HFF-Myc (cell line): ENCODE results near the gene TPRG1.

Experiments used
- DNase-seq: peaks from one replicate; pipeline ENCODE4 v3.0.0-alpha.2; 2011; ENCODE audit warnings: low read depth; ENCODE audit errors: extremely low read depth
- H3K4me3 ChIP-seq: replicated peaks from 2 replicates; pipeline ENCODE4 v1.5.1; 2011; ENCODE audit warnings: low read depth, mild to moderate bottlenecking, control low read depth, low read length
- CTCF ChIP-seq: IDR thresholded peaks from 2 replicates; pipeline ENCODE4 v1.5.1; 2012; ENCODE audit warnings: mild to moderate bottlenecking, low read depth, low read length, control low read depth; ENCODE audit errors: missing control alignments

Gene TPRG1

GRCh38 chr3:189278221-189278620 lies 106.5 kb downstream of the TPRG1 start:
- H3K4me3 ChIP-seq, result no peak overlapping the region
- no peak for TF ChIP-seq CTCF
- no peak for DNase-seq

- DNase-seq, result no peak
- TF ChIP-seq CTCF, result no peak
- H3K4me3 ChIP-seq, result no peak overlapping the region
Observed at GRCh38 chr3:189282189-189282588, 110.4 kb downstream of the TPRG1 start.

GRCh38 chr3:189282741-189283140 lies 111.0 kb downstream of the TPRG1 start:
- no peak for DNase-seq
- TF ChIP-seq CTCF, result no peak
- H3K4me3 ChIP-seq, result no peak overlapping the region

GRCh38 chr3:189286188-189286587 lies 114.4 kb downstream of the TPRG1 start:
- TF ChIP-seq CTCF, result no peak

GRCh38 chr3:189286916-189287315 lies 115.1 kb downstream of the TPRG1 start:
- no peak for DNase-seq
- TF ChIP-seq CTCF, result no peak
- H3K4me3 ChIP-seq, result no peak overlapping the region

More at GRCh38 chr3:189286188-189286587, 114.4 kb downstream of the TPRG1 start:
- no peak for DNase-seq
- no peak overlapping the region for H3K4me3 ChIP-seq

- DNase-seq, result no peak
- H3K4me3 ChIP-seq, result no peak overlapping the region
- no peak for TF ChIP-seq CTCF
Observed at GRCh38 chr3:189288348-189289235, 116.8 kb downstream of the TPRG1 start.
